Adrenal gland (tissue), 12 donors: Measurements from ENCODE around the gene NSUN6. TPM values are rescaled to one million over a fixed set of nuclear protein-coding genes. Genes with fewer than 3 reads are reported as not detected.

Source experiments
- DNase-seq, 7 donors: peaks; one replicate each; pipeline ENCODE4 v3.0.0-alpha.2; 2019 to 2020
- H3K27ac ChIP-seq, 5 donors: fragments of 200-600 bp; sonication (generic) in 4 of 5; 1 replicate in 3 of 5; 2 replicates in 2 of 5; pipeline versions ENCODE4 v1.5.1 to v1.8.0; 2016 to 2020; ENCODE audit warnings: mild to moderate bottlenecking in 1 of 5
- H3K27me3 ChIP-seq: fragments of 200-600 bp; 2 replicates; pipeline ENCODE4 v1.8.0; 2021
- H3K36me3 ChIP-seq, 2 donors: fragments of 200-600 bp; replicated peaks in 1 of 2; 1 replicate in 1 of 2; 2 replicates in 1 of 2; pipeline versions ENCODE4 v1.5.1 to v1.8.0; 2018 to 2022
- H3K4me1 ChIP-seq, 2 donors: fragments of 200-600 bp; replicated peaks in 1 of 2; 1 replicate in 1 of 2; 2 replicates in 1 of 2; pipeline versions ENCODE4 v1.5.1 to v1.8.0; 2018 to 2021
- H3K4me3 ChIP-seq, 4 donors: fragments of 200-600 bp; sonication (generic) in 3 of 4; one replicate each; pipeline ENCODE4 v1.5.1; 2016 to 2018
- H3K9me3 ChIP-seq, 3 donors: fragments of 200-600 bp; sonication (generic) in 1 of 3; replicated peaks in 1 of 3; 1 replicate in 2 of 3; 2 replicates in 1 of 3; pipeline versions ENCODE4 v1.5.1 to v1.8.0; 2016 to 2021
- POLR2A ChIP-seq, 2 donors: fragments of 450-650 bp; IDR thresholded peaks; one replicate each; pipeline ENCODE4 v1.6.1; 2017; ENCODE audit warnings: antibody characterized with exemption in 2 of 2, mild to moderate bottlenecking in 2 of 2, moderate library complexity in 1 of 2
- WGBS, 4 donors: extraction: QIAGEN DNeasy Blood & Tissue Kit in 2 of 4; methylation state at CpG; one replicate each; pipeline versions ENCODE4 v1.1.5 to v1.1.7; 2013 to 2017; 5-methylcytosine and 5-hydroxymethylcytosine counted together
- intact Hi-C, 2 donors: fragments of 100-400 bp; cut with DNase I; formaldehyde crosslinking; loops; one replicate each; pipeline versions ENCODE4 v1.14.1 to v1.15.0; 2022 to 2023
- polyA plus RNA-seq, 3 donors: library from polyadenylated mRNA; stranded (reverse); fragments of 200-250 nt in 2 of 3; fragments of 350-450 nt in 1 of 3; fragmentation: Illumina TruSeq in 1 of 3; extraction: RNeasy Lipid Tissue Mini Kit (QIAGEN cat#74804) in 1 of 3; gene quantifications; one replicate each; pipeline ENCODE4 v1.2.3, GENCODE V29; 2013 to 2014
- total RNA-seq, 9 donors: library from RNA; depleted of rRNA in 4 of 9; stranded (reverse); fragments of >200 nt in 4 of 9; fragments of 120-200 nt in 1 of 9; fragmentation: NEBNext Ultra II Directional in 1 of 9; extraction: Animal tissue kit (Norgen Biotek cat#: 25700) in 1 of 9; gene quantifications; one replicate each; pipeline versions ENCODE4 v1.1.0 to v1.2.4, GENCODE V29; 2013 to 2023
- TF ChIP-seq, protein P1 (sequence below), 6 experiments: fragments of 450-650 bp in 4 of 6; fragments of 200-600 bp in 2 of 6; sonication (generic) in 1 of 6; IDR thresholded peaks; 1 replicate in 5 of 6; 2 replicates in 1 of 6; pipeline versions ENCODE4 v1.5.1 to v1.8.0; 2016 to 2021; ENCODE audit warnings: antibody characterized with exemption in 6 of 6, mild to moderate bottlenecking in 2 of 6, moderate library complexity in 1 of 6
- donor health status: healthy with polysubstance abuse.
- donor health status: Bipolar disorder and iron deficiency.
- donor health status: DM: yes; HTN: yes; CAD: no.
- donor health status: DM: no; HTN: no; CAD: no.
- donor health status: DM: no; HTN: no; CAD: no.
- donor health status: DM: yes; HTN: yes; CAD: no.

The NSUN6 gene
- total and polyA plus RNA-seq, 12 donors: 5.1 to 33.3 (median 17.4) TPM

DNA sequence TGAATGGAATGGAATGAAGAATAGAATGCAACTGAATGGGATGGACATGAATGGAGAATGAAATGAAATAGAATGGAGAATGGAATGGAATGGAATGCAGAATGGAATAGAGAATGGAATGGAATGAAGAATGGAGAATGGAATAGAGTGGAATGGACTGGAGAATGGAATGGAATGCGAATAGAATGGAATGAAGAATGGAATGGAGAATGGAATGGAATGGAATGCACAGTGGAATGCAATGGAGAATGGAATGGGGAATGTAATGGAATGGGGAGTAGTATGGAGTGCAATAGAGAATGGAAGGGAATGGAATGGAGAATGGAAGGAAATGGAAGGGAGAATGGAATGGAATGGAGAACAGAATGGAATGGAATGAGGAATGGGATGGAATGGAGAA, 93.4 kb downstream of the NSUN6 start:
- H3K4me3 ChIP-seq: no peak overlapping the region
- H3K4me1 ChIP-seq: no peaks in the 10 kb centered on the region
- H3K36me3 ChIP-seq: no peaks in the 10 kb centered on the region
- no peak for DNase-seq
- WGBS, 4 donors: 87 to 98% (median 95%) methylated on average over 1 of the region's 1 CpG
- no peaks in the 10 kb centered on the region for H3K9me3 ChIP-seq
- H3K27ac ChIP-seq: no peak overlapping the region
- no peak for TF ChIP-seq POLR2A (IDR thresholded peaks at IDR 0.05)
- TF ChIP-seq, protein P1, sequence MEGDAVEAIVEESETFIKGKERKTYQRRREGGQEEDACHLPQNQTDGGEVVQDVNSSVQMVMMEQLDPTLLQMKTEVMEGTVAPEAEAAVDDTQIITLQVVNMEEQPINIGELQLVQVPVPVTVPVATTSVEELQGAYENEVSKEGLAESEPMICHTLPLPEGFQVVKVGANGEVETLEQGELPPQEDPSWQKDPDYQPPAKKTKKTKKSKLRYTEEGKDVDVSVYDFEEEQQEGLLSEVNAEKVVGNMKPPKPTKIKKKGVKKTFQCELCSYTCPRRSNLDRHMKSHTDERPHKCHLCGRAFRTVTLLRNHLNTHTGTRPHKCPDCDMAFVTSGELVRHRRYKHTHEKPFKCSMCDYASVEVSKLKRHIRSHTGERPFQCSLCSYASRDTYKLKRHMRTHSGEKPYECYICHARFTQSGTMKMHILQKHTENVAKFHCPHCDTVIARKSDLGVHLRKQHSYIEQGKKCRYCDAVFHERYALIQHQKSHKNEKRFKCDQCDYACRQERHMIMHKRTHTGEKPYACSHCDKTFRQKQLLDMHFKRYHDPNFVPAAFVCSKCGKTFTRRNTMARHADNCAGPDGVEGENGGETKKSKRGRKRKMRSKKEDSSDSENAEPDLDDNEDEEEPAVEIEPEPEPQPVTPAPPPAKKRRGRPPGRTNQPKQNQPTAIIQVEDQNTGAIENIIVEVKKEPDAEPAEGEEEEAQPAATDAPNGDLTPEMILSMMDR (IDR thresholded peaks at IDR 0.05): no peak
- intact Hi-C loops: no loop called here
- H3K27me3 ChIP-seq: no peaks in the 10 kb centered on the region

DNA sequence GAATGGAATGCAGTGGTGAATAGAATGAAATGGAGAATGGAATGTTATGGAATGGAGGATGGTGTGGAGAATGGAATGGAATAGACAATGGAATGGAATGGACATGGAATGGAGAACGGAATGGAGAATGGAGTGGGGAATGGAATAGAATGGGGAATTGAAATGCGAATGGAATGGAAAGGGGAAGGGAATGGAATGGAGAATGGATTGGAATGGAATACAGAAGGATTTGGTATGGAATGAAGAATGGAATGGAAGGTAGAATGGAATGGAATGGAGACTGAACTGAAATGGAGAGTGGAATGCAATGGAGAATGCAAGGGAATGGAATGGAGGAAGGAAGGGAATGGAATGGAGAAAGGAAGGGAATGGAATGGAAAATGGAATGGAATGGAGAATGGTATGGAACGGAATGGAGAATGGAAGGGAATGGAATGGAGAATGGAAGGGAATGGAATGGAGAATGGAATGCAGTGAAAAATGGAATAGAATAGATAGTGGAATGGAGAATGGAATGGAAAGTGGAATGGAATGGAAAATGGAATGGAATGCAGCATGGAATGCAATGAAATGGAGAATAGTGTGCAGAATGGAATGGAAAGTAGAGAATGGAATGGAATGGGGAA, 94.8 kb downstream of the NSUN6 start:
- Histone ChIP-seq H3K27ac (no peak overlapping the region), H3K27me3 (no peaks in the 10 kb centered on the region), H3K36me3 (no peaks in the 10 kb centered on the region), H3K4me1 (no peaks in the 10 kb centered on the region), H3K4me3 (no peak overlapping the region), H3K9me3 (no peaks in the 10 kb centered on the region)
- intact Hi-C loops: no loop called here
- TF ChIP-seq, protein P1 (IDR thresholded peaks at IDR 0.05): no peak
- no peak for TF ChIP-seq POLR2A (IDR thresholded peaks at IDR 0.05)
- WGBS, 4 donors: 97 to 99% (median 98%) methylated on average over 3 of the region's 3 CpGs
- no peak for DNase-seq

DNA sequence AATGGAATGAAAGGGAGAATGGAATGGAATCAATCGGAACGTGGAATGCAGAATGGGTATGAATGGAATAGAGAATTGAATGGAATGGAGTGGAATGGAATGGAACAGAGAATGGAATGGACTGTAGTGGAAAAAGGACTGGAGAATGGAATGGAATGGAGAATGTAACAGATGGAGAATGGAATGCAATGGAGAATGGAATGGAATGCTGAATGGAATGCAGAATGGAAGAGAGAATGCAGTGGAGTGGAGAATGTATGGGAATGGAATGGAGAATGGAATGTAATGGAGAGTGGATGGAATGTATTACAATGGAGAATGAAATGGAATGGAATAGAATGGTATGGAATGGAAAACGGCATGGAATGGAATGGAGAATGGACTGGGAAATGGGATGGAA, 96.9 kb downstream of the NSUN6 start:
- TF ChIP-seq, protein P1 (IDR thresholded peaks at IDR 0.05): no peak
- TF ChIP-seq POLR2A (IDR thresholded peaks at IDR 0.05): no peak
- Histone ChIP-seq H3K27me3 (no peaks in the 10 kb centered on the region), H3K27ac (no peak overlapping the region), H3K9me3 (no peaks in the 10 kb centered on the region), H3K4me3 (no peak overlapping the region), H3K4me1 (no peaks in the 10 kb centered on the region), H3K36me3 (no peaks in the 10 kb centered on the region)
- WGBS, 4 donors: 93 to 99% (median 97%) methylated on average over 3 of the region's 3 CpGs
- intact Hi-C loops: no loop called here
- no peak for DNase-seq

DNA sequence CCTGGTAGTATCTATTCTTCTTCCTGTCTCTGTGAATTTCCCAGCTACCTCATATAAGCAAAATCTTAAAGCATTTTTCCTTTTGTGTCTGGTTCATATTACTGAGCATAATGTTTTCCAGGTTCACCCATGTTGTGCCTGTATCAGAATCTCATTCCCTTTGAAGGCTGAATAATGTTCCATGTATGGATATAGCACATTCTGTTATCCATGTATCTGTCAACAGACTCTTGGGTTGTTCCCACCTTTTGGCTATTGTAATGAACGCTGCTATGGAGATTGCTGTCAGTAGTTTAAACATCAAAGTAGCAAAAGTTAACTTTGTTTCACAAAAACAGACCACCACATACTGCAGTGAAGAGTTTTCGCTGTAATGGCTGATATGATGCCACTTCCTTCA, 99.9 kb downstream of the NSUN6 start:
- intact Hi-C loops: no loop called here
- no peak for TF ChIP-seq POLR2A (IDR thresholded peaks at IDR 0.05)
- TF ChIP-seq, protein P1 (IDR thresholded peaks at IDR 0.05): no peak
- Histone ChIP-seq H3K27ac (no peak overlapping the region), H3K27me3 (no peaks in the 10 kb centered on the region), H3K4me1 (no peaks in the 10 kb centered on the region), H3K4me3 (no peak overlapping the region), H3K9me3 (no peaks in the 10 kb centered on the region), H3K36me3 (no peaks in the 10 kb centered on the region)
- 97% methylated on average over 2 of the region's 2 CpGs for WGBS, 4 donors
- no peak for DNase-seq
